BE2C (cell line): ENCODE measurements around the gene SLC9A3.

Experiments used
- DNase-seq: peaks from one replicate; pipeline ENCODE4 v3.0.0-alpha.2; 2020
- H3K27me3 ChIP-seq: fragments of 250-450 bp; sonication (Bioruptor Pico); 2 replicates; pipeline ENCODE4 v1.5.1; 2020; ENCODE audit warnings: mild to moderate bottlenecking
- H3K36me3 ChIP-seq: fragments of 250-450 bp; sonication (Bioruptor Pico); 2 replicates; pipeline ENCODE4 v1.5.1; 2020; ENCODE audit warnings: mild to moderate bottlenecking
- H3K4me1 ChIP-seq: fragments of 250-450 bp; sonication (Bioruptor Pico); 2 replicates; pipeline ENCODE4 v1.5.1; 2020
- H3K4me3 ChIP-seq: 2 replicates; pipeline ENCODE4 v1.5.1; 2011; ENCODE audit warnings: low read depth, low read length
- H3K9me3 ChIP-seq: fragments of 250-450 bp; sonication (Bioruptor Pico); 2 replicates; pipeline ENCODE4 v1.5.1; 2020
- CTCF ChIP-seq: IDR thresholded peaks from 2 replicates; pipeline ENCODE4 v1.5.1; 2012; ENCODE audit warnings: mild to moderate bottlenecking, low read depth, low read length

SLC9A3 gene

GRCh38 chr5:530001-530955 is 6.0 kb upstream of the SLC9A3 start:
- DNase-seq, result peak; percentile 2
- peaks cover 60% of the 10 kb centered on the region for H3K27me3 ChIP-seq
- H3K4me1 ChIP-seq, result no peaks in the 10 kb centered on the region; the same call in 1 of the 2 replicates
- no peaks in the 10 kb centered on the region for H3K9me3 ChIP-seq
- no peak for TF ChIP-seq CTCF
- H3K36me3 ChIP-seq, result no peaks in the 10 kb centered on the region
- H3K4me3 ChIP-seq, result no peak overlapping the region

- H3K27me3 ChIP-seq, result peaks cover 72% of the 10 kb centered on the region
- TF ChIP-seq CTCF, result no peak
- no peaks in the 10 kb centered on the region for H3K9me3 ChIP-seq
- H3K4me1 ChIP-seq, result no peaks in the 10 kb centered on the region; the same call in 1 of the 2 replicates
- H3K36me3 ChIP-seq, result no peaks in the 10 kb centered on the region
- no peak overlapping the region for H3K4me3 ChIP-seq
- DNase-seq, result peak; percentile 9
Observed at GRCh38 chr5:528629-529511, 4.6 kb upstream of the SLC9A3 start.

GRCh38 chr5:527646-528628 is 3.7 kb upstream of the SLC9A3 start:
- TF ChIP-seq CTCF, result no peak
- Histone ChIP-seq H3K36me3 (no peaks in the 10 kb centered on the region), H3K4me3 (no peak overlapping the region), H3K27me3 (peaks cover 80% of the 10 kb centered on the region), H3K9me3 (no peaks in the 10 kb centered on the region), H3K4me1 (no peaks in the 10 kb centered on the region; the same call in 1 of the 2 replicates)
- DNase-seq, result no peak

GRCh38 chr5:526456-527088 is 2.3 kb upstream of the SLC9A3 start:
- Histone ChIP-seq H3K4me3 (no peak overlapping the region), H3K4me1 (no peaks in the 10 kb centered on the region; the same call in 1 of the 2 replicates), H3K36me3 (no peaks in the 10 kb centered on the region), H3K9me3 (no peaks in the 10 kb centered on the region), H3K27me3 (peaks cover 91% of the 10 kb centered on the region)
- DNase-seq, result no peak
- no peak for TF ChIP-seq CTCF

DNA sequence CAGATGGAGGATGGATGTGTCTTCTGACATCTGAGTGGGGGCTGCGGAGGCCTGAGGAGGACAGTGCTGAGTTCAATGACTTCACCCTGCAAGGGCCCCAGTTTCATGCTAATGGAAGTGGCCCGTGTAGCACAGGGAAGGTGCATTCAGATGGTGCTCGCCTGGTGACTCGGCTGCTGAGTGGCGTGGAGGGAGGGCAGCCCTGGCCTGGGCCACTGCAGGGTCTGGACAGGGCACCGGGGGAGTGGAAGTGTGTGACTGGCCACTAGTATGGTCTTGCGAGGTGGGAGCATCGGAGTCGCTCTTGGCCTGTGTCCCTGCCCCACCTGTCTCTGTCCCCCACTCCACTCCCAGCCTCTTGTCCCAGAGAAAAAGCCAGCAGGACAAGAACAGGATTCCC is 1.7 kb upstream of the SLC9A3 start:
- no peak for DNase-seq
- no peaks in the 10 kb centered on the region for H3K9me3 ChIP-seq
- H3K36me3 ChIP-seq, result no peaks in the 10 kb centered on the region
- no peaks in the 10 kb centered on the region for H3K4me1 ChIP-seq
- H3K4me3 ChIP-seq, result no peak overlapping the region
- no peak for TF ChIP-seq CTCF
- H3K27me3 ChIP-seq, result peaks cover 90% of the 10 kb centered on the region
